Subcutaneous adipose tissue (tissue), 4 donors: ENCODE results near the gene CDC73. TPM values are rescaled to one million over a fixed set of nuclear protein-coding genes. Genes with fewer than 3 reads are reported as not detected.

Experiments used
- total RNA-seq, 4 donors: library from RNA; depleted of rRNA; stranded (reverse); fragments of >200 nt; gene quantifications; one replicate each; pipeline ENCODE4 v1.1.0, GENCODE V29; 2016
- TF ChIP-seq, protein P1 (sequence below): fragments of 450-650 bp; IDR thresholded peaks from one replicate; pipeline ENCODE4 v1.5.1; 2016; ENCODE audit warnings: low read depth, mild to moderate bottlenecking, control low read depth, antibody characterized with exemption, moderate library complexity

CDC73 gene
- total RNA-seq, 4 donors from 2014 or later: 35.2 to 74.8 (median 41.8) TPM

DNA sequence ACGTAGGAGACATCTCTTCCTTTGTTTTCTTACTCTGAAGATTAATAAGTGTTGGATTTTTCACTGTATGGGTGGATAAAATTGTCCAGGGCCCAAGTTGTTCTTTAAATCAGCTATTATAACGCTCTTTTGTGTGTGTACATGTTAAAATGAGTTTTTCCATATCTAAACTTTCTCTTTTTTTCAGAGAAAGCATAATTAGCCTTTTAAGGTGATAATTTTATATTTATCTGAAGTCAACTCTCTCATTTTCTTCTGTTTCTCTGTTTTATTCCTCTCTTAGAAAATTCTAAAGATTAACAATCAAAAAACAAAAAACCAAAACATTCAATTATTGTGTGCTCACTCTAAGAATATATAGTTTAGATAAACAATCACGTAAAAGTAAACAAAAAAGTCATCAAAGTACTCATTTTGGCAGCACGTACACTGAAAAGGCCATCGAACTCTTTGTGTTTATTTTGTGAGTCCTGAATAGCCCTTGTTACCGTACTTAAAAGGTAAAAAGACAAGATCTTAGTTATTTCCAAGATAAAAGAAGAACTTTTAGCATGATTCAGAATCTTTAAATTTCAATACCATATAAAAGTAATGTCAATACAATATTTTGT lies 7.2 kb upstream of the CDC73 start:
- TF ChIP-seq, protein P1, sequence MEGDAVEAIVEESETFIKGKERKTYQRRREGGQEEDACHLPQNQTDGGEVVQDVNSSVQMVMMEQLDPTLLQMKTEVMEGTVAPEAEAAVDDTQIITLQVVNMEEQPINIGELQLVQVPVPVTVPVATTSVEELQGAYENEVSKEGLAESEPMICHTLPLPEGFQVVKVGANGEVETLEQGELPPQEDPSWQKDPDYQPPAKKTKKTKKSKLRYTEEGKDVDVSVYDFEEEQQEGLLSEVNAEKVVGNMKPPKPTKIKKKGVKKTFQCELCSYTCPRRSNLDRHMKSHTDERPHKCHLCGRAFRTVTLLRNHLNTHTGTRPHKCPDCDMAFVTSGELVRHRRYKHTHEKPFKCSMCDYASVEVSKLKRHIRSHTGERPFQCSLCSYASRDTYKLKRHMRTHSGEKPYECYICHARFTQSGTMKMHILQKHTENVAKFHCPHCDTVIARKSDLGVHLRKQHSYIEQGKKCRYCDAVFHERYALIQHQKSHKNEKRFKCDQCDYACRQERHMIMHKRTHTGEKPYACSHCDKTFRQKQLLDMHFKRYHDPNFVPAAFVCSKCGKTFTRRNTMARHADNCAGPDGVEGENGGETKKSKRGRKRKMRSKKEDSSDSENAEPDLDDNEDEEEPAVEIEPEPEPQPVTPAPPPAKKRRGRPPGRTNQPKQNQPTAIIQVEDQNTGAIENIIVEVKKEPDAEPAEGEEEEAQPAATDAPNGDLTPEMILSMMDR: no peak

DNA sequence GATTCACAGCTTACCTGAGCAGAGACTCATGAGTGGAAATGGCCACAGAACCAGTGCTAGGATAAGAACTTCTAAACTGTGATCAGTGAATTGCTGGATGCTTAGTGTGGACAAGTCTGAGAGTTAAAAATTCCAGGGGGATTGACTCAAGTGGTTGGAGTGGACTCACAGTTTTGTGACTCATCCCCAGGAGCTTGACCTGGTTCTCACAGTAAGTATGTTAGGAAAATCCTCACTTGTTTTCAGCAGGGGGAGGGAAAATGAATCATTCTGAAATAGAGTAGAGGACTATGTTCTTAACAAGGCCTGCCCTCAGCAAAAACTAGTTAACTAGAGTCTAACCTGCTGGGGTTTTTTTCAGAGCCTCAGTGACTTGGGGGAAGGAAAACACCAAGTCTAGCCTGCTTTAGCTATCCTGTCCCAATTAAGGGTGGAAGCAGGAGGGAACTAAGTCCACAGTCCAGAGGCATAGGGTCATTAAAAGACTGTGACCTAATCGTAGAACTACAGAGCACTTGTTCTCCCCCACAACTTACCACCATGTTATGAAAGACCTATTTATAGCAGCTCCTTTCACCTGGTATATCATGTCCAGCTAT lies 6.1 kb upstream of the CDC73 start:
- TF ChIP-seq, protein P1: no peak

DNA sequence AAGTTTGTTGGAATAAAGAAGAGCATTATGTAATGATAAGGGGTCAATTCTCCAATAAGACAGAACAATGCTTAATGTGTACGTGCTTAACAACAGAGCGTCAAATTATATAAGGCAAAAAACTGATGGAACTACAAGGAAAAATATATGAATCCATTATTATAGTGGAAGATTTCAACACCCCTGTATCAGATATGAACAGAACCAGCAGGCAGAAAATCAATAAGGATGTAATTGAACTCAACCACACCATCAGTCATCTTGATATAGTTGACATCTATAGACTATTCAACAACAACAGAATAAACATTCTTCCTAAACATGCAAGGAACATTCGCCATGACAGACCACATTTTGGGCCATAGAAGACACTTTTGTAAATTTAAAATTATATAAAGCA lies 3.6 kb upstream of the CDC73 start:
- TF ChIP-seq, protein P1: no peak

DNA sequence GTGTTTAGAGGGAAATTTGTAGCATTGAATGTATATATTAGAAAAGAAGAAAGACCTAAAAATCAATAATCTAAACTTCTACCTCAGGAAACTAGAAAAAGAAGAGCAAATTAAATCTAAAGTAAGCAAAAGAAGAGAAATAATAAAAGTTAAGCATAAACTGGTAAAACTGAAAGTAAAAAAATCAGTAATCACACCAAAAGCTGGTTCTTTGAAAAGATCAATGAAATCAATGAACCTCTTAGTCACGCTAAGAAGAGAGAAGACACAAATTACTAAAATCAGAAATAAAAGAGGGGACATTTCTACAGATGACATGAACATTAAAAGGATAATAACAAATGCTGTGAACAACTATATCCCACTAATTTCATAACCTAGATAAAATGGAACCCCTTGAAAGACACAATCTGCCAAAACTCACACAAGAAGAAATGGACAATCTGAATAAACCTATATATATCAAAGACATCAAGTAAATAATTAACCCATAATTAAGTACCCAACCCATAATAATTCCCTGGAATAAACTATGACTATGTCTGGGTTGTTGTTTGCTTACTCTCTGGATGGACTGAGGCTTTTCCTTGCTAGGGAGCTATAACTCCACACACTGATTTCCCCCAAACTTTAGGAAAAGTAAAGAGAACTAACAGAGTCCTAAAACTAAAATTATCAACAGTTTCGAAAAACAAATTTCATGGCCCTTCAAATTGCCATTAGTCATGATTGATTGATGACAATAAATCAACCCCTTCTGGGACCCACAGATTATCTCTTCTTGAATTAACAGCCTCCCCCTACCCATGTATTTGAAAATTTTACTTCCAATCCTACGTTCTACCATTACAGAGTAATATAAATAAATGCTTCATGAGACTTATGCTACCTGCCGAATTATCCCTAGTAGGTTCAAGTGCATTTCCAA lies 2.8 kb upstream of the CDC73 start:
- TF ChIP-seq, protein P1: no peak

DNA sequence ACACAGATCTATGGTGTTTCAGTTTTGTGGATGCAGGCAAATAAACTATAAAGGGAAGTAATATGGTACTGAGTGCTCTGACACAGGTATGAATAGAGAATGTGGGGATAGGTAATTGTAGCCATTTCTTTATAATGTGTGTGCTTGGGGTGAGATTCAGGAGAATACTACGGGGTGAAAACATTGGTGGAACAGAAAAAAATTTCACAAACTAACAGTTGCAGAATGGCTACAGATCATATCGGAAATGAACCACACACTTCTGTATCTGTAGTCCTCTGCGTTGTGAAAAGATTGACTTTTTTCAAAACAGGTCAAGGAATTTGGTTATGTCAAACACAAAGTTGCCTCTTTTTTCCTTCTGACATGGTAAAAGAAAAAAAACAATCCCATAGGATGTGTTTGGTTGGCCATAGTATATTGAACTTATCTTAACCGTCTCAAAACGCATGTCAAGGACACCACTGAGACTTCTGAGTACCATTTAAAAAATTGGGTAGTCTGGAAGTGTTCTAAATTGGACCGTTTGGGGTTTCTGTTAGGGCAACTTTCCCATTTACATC lies 1.1 kb upstream of the CDC73 start:
- TF ChIP-seq, protein P1: no peak

DNA sequence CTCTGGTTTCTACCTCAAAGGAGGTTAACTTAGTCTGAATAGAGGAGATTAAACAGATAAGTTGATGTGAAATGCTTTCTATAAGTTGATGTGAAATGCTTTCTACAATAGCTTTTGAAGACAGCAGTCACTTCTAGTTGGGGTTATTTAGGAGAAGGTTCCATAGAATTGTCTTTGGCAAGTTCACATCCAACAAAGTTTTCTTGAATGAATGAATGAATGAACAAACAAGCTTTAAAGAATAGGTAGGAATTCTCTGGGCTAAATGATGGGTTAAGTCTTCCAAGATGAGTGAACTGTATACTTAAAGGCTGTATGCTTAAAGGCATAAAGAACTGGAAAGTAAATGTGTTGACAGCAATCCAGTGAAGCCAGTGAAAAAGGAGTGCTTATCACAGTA lies 1.9 kb downstream of the CDC73 start:
- TF ChIP-seq, protein P1: no peak

DNA sequence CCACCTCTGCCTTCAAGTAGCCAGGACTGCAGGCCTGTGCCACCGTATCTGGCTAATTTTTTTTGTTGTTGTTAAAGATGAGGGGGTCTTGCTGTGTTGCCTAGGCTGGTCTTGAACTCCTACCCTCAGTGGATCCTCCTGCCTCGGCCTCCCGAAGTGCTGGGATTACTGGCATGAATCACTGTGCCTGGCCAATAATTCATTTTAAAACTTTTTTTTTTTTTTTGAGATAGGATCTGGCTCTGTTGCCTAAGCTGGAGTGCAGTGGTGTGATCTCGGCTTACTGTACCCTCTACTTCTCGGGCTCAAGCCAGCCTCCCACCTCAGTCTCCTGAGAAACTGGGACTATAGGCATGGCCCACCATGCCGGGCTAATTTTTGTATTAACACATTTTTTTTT lies 3.5 kb downstream of the CDC73 start:
- TF ChIP-seq, protein P1: no peak
